Measurements from ENCODE around the gene GGACT.
"Not testable (repeated sequence)": the region's sequence is repeated elsewhere in the genome, so short reads cannot be mapped to it uniquely, and the experiment has no call there.

GGACT gene

GRCh38 chr13:100588331-100589177 lies at the start of gene GGACT:
Gene GGACT (minus strand): TSS chr13:100588789. CDS start chr13:100532591, 56,198 bp downstream.
- DNase-seq = peak; percentile 62

GRCh38 chr13:100637796-100638195 lies 49.2 kb upstream of the GGACT start:
- DNase-seq = no peak

GRCh38 chr13:100637380-100637779 lies 48.8 kb upstream of the GGACT start:
- DNase-seq = no peak

- DNase-seq = no peak
These were observed 47.9 kb upstream of the GGACT start for GRCh38 chr13:100636441-100636840.

- no peak for DNase-seq
These were observed 47.4 kb upstream of the GGACT start for GRCh38 chr13:100636004-100636403.

- no peak for DNase-seq
These were observed 46.1 kb upstream of the GGACT start for GRCh38 chr13:100634696-100635095.

GRCh38 chr13:100633461-100633860 lies 44.9 kb upstream of the GGACT start:
- no peak for DNase-seq

GRCh38 chr13:100630555-100630954 lies 42.0 kb upstream of the GGACT start:
- no peak for DNase-seq

GRCh38 chr13:100627120-100627519 lies 38.5 kb upstream of the GGACT start:
- DNase-seq = no peak

- DNase-seq = no peak
These were observed 36.9 kb upstream of the GGACT start for GRCh38 chr13:100625447-100625846.

GRCh38 chr13:100620792-100621191 lies 32.2 kb upstream of the GGACT start:
- no peak for DNase-seq

GRCh38 chr13:100619940-100620339 lies 31.4 kb upstream of the GGACT start:
- DNase-seq = no peak

GRCh38 chr13:100618897-100619296 lies 30.3 kb upstream of the GGACT start:
- not testable (repeated sequence) for DNase-seq

- DNase-seq = no peak
These were observed 24.4 kb upstream of the GGACT start for GRCh38 chr13:100613031-100613430.

- DNase-seq = no peak
These were observed 23.3 kb upstream of the GGACT start for GRCh38 chr13:100611678-100612492.

- DNase-seq = no peak
These were observed 22.1 kb upstream of the GGACT start for GRCh38 chr13:100610391-100611347.

- no peak for DNase-seq
These were observed 20.3 kb upstream of the GGACT start for GRCh38 chr13:100608906-100609305.

- no peak for DNase-seq
These were observed 19.9 kb upstream of the GGACT start for GRCh38 chr13:100608489-100608888.

- DNase-seq = no peak
These were observed 16.5 kb upstream of the GGACT start for GRCh38 chr13:100604918-100605710.

GRCh38 chr13:100602493-100603111 lies 14.0 kb upstream of the GGACT start:
- DNase-seq = no peak

- DNase-seq = no peak
These were observed 13.1 kb upstream of the GGACT start for GRCh38 chr13:100601716-100602115.

Data from SHP77 treated with DMSO at 0.1 percent for 48 hours (cell line).